H1 (cell line): ENCODE measurements around the gene SPTBN4. TPM values are rescaled to one million over a fixed set of nuclear protein-coding genes. Genes with fewer than 3 reads are reported as not detected.

Experiments used
- CTCF ChIA-PET: fragments of 300-600 bp; sonication (Branson Sonifier 250); formaldehyde crosslinking; loops from one replicate; lab custom pipeline; 2021; ENCODE audit not compliant: partially characterized antibody; lab: Charles Lee
- POLR2A ChIA-PET: fragments of 300-600 bp; sonication (Branson Sonifier 250); formaldehyde crosslinking; loops from one replicate; lab custom pipeline; 2021; ENCODE audit warnings: inconsistent platforms; ENCODE audit not compliant: partially characterized antibody; lab: Charles Lee
- DNase-seq, 2 experiments: peaks; one replicate each; pipeline versions ENCODE4 v3.0.0 to v3.0.0-alpha.2; 2010 to 2022; ENCODE audit warnings: low spot score in 2 of 2, low read depth in 1 of 2, mixed read lengths in 1 of 2
- FAIRE-seq: peaks from 2 replicates; lab custom pipeline; 2011; peaks lifted over from hg19 to GRCh38; lab: Jason Lieb, UNC
- H2AFZ ChIP-seq: 2 replicates; pipeline ENCODE4 v1.8.1; 2012; ENCODE audit warnings: low read length, inconsistent platforms
- H2AK5ac ChIP-seq: 2 replicates; pipeline ENCODE4 v1.6.1; 2013; ENCODE audit warnings: low read depth, low read length
- H2BK120ac ChIP-seq: replicated peaks from 2 replicates; pipeline ENCODE3; 2013; ENCODE audit warnings: low read depth, low read length, inconsistent platforms
- H2BK12ac ChIP-seq: 2 replicates; pipeline ENCODE4 v1.6.1; 2013; ENCODE audit warnings: low read depth, low read length
- H2BK15ac ChIP-seq: 2 replicates; pipeline ENCODE4 v1.6.1; 2013; ENCODE audit warnings: low read length
- H2BK20ac ChIP-seq: 2 replicates; pipeline ENCODE4 v1.6.1; 2013; ENCODE audit warnings: low read length
- H2BK5ac ChIP-seq: 2 replicates; pipeline ENCODE4 v1.6.1; 2013; ENCODE audit warnings: low read depth, low read length
- H3K14ac ChIP-seq: 2 replicates; pipeline ENCODE4 v1.6.1; 2013; ENCODE audit warnings: inconsistent platforms; ENCODE audit not compliant: insufficient read length
- H3K18ac ChIP-seq: 2 replicates; pipeline ENCODE4 v1.6.1; 2013; ENCODE audit warnings: low read length; ENCODE audit errors: extremely low read depth
- H3K23ac ChIP-seq: 2 replicates; pipeline ENCODE4 v1.6.1; 2013; ENCODE audit warnings: inconsistent platforms; ENCODE audit not compliant: insufficient read length
- H3K23me2 ChIP-seq: 2 replicates; pipeline ENCODE4 v1.6.1; 2013; ENCODE audit warnings: low read depth, low read length
- H3K27ac ChIP-seq: 2 replicates; pipeline ENCODE4 v1.6.1; 2011; ENCODE audit warnings: low read depth, low read length, inconsistent platforms
- H3K27me3 ChIP-seq, 4 experiments: replicated peaks in 1 of 4; 1 replicate in 1 of 4; 2 replicates in 3 of 4; pipeline versions ENCODE4 v1.6.1 to v1.8.1; 2011 to 2013; ENCODE audit warnings: low read length in 3 of 4, mild to moderate bottlenecking in 3 of 4, inconsistent platforms in 2 of 4, mixed read lengths in 2 of 4, moderate library complexity in 1 of 4; ENCODE audit not compliant: control insufficient read depth in 3 of 4, insufficient read depth in 3 of 4; ENCODE audit errors: extremely low read depth in 1 of 4
- H3K36me3 ChIP-seq, 4 experiments: 2 replicates each; pipeline versions ENCODE4 v1.6.1 to v1.8.1; 2011 to 2013; ENCODE audit warnings: mild to moderate bottlenecking in 4 of 4, low read length in 3 of 4, moderate library complexity in 2 of 4, control low read depth in 1 of 4, inconsistent platforms in 1 of 4; ENCODE audit not compliant: insufficient read depth in 4 of 4, control insufficient read depth in 2 of 4
- H3K4ac ChIP-seq: replicated peaks from 2 replicates; pipeline ENCODE3; 2013; ENCODE audit warnings: low read length, low read depth, mixed read lengths, inconsistent platforms; ENCODE audit not compliant: insufficient read length
- H3K4me1 ChIP-seq, 4 experiments: replicated peaks in 1 of 4; 1 replicate in 1 of 4; 2 replicates in 3 of 4; pipeline versions ENCODE4 v1.6.1 to v1.8.1; 2011 to 2013; ENCODE audit warnings: low read length in 3 of 4, inconsistent platforms in 2 of 4, mixed read lengths in 1 of 4; ENCODE audit not compliant: insufficient read depth in 4 of 4, control insufficient read depth in 3 of 4
- H3K4me2 ChIP-seq, 2 experiments: 2 replicates each; pipeline versions ENCODE4 v1.6.1 to v1.8.1; 2011 to 2013; ENCODE audit warnings: low read depth in 2 of 2, low read length in 2 of 2, control low read depth in 1 of 2, inconsistent platforms in 1 of 2, mild to moderate bottlenecking in 1 of 2; ENCODE audit not compliant: insufficient read depth in 1 of 2
- H3K4me3 ChIP-seq, 4 experiments: fragments of 200-600, 300-600 bp in 1 of 4; sonication (generic), shearing (Covaris generic), sonication (Bioruptor Twin) in 1 of 4; 2 replicates each; pipeline versions ENCODE4 v1.5.1 to v1.8.1; 2011 to 2016; ENCODE audit warnings: low read length in 4 of 4, low read depth in 3 of 4, control low read depth in 2 of 4, inconsistent platforms in 2 of 4, mild to moderate bottlenecking in 2 of 4, mixed read lengths in 1 of 4, moderate library complexity in 1 of 4; ENCODE audit not compliant: insufficient read depth in 2 of 4; ENCODE audit errors: extremely low read depth in 1 of 4
- H3K56ac ChIP-seq: replicated peaks from 2 replicates; pipeline ENCODE3; 2013; ENCODE audit warnings: low read depth, mild to moderate bottlenecking, mixed read lengths, low read length, inconsistent platforms; ENCODE audit not compliant: insufficient read length
- H3K79me1 ChIP-seq: 2 replicates; pipeline ENCODE4 v1.6.1; 2013; ENCODE audit warnings: low read depth, low read length, control low read depth
- H3K79me2 ChIP-seq, 2 experiments: 2 replicates each; pipeline versions ENCODE4 v1.6.1 to v1.8.1; 2012 to 2013; ENCODE audit warnings: low read length in 2 of 2, mild to moderate bottlenecking in 2 of 2, inconsistent platforms in 1 of 2; ENCODE audit not compliant: insufficient read depth in 2 of 2, control insufficient read depth in 1 of 2
- H3K9ac ChIP-seq, 4 experiments: replicated peaks in 1 of 4; 1 replicate in 1 of 4; 2 replicates in 3 of 4; pipeline versions ENCODE4 v1.6.1 to v1.8.1; 2011 to 2013; ENCODE audit warnings: low read depth in 3 of 4, low read length in 3 of 4, control low read depth in 2 of 4, mild to moderate bottlenecking in 2 of 4, moderate library complexity in 2 of 4, inconsistent platforms in 1 of 4; ENCODE audit errors: extremely low read depth in 1 of 4
- H3K9me3 ChIP-seq, 2 experiments: 2 replicates each; pipeline versions ENCODE4 v1.6.1 to v1.8.1; 2012 to 2013; ENCODE audit warnings: mild to moderate bottlenecking in 2 of 2, moderate library complexity in 2 of 2, control low read depth in 1 of 2, inconsistent platforms in 1 of 2, low read depth in 1 of 2, low read length in 1 of 2, mixed read lengths in 1 of 2; ENCODE audit not compliant: insufficient read depth in 2 of 2
- H4K20me1 ChIP-seq, 2 experiments: replicated peaks in 1 of 2; 2 replicates each; pipeline versions ENCODE3 to v1.8.1; 2011 to 2013; ENCODE audit warnings: inconsistent platforms in 2 of 2, low read length in 2 of 2, mild to moderate bottlenecking in 1 of 2; ENCODE audit not compliant: insufficient read depth in 2 of 2, control insufficient read depth in 1 of 2
- H4K5ac ChIP-seq: 2 replicates; pipeline ENCODE4 v1.6.1; 2013; ENCODE audit warnings: low read length, low read depth, mixed read lengths, inconsistent platforms; ENCODE audit not compliant: insufficient read length
- H4K8ac ChIP-seq: 2 replicates; pipeline ENCODE4 v1.8.0; 2013; ENCODE audit warnings: mild to moderate bottlenecking, moderate library complexity, low read length, inconsistent platforms; ENCODE audit not compliant: insufficient read depth; ENCODE audit errors: extremely low read depth
- H4K91ac ChIP-seq: replicated peaks from 2 replicates; pipeline ENCODE3; 2013; ENCODE audit warnings: low read length, mixed read lengths, inconsistent platforms; ENCODE audit not compliant: insufficient read length
- CBX8 ChIP-seq: fragments of 300-800, 300-1000 bp; sonication (generic); IDR thresholded peaks from 2 replicates; pipeline ENCODE4 v1.7.1; 2016; ENCODE audit warnings: low read depth, low read length, borderline replicate concordance
- GTF2F1 ChIP-seq: IDR thresholded peaks from 2 replicates; pipeline ENCODE4 v1.6.1; 2012; ENCODE audit warnings: low read depth, low read length, improper control_type of control experiment, borderline replicate concordance
- HDAC2 ChIP-seq, 2 experiments: fragments of 300-600 bp in 1 of 2; sonication (generic) in 1 of 2; IDR thresholded peaks; 2 replicates each; pipeline ENCODE4 v1.6.1; 2011 to 2012; ENCODE audit warnings: low read depth in 2 of 2, low read length in 2 of 2, mild to moderate bottlenecking in 2 of 2, moderate library complexity in 2 of 2, borderline replicate concordance in 1 of 2, inconsistent platforms in 1 of 2
- KDM4A ChIP-seq: IDR thresholded peaks from one replicate; pipeline ENCODE4 v1.7.1; 2012; ENCODE audit warnings: low read depth, mild to moderate bottlenecking, moderate library complexity, low read length, inconsistent platforms; ENCODE audit not compliant: severe bottlenecking
- NANOG ChIP-seq: IDR thresholded peaks from 2 replicates; pipeline ENCODE4 v1.6.1; 2011; ENCODE audit warnings: low read length, low read depth, mild to moderate bottlenecking, inconsistent platforms; ENCODE audit not compliant: insufficient read depth, poor library complexity, severe bottlenecking
- PHF8 ChIP-seq: fragments of 200-600 bp; sonication (generic); conservative IDR thresholded peaks from 2 replicates; pipeline ENCODE4 v1.7.1; 2012; ENCODE audit warnings: low read depth, mild to moderate bottlenecking, inconsistent platforms, low read length, moderate library complexity
- POLR2A ChIP-seq, 2 experiments: IDR thresholded peaks; 1 replicate in 1 of 2; 2 replicates in 1 of 2; pipeline ENCODE4 v1.6.1; 2011; ENCODE audit warnings: low read depth in 2 of 2, low read length in 2 of 2, mild to moderate bottlenecking in 2 of 2; ENCODE audit errors: control extremely low read depth in 1 of 2
- SRF ChIP-seq: IDR thresholded peaks from 2 replicates; pipeline ENCODE4 v1.6.1; 2011; ENCODE audit warnings: mild to moderate bottlenecking, low read depth, low read length, moderate library complexity
- TAF7 ChIP-seq: optimal IDR thresholded peaks from 2 replicates; pipeline ENCODE3; 2011; ENCODE audit warnings: low read depth, mild to moderate bottlenecking, inconsistent platforms, low read length, moderate library complexity, borderline replicate concordance
- USF2 ChIP-seq: IDR thresholded peaks from 2 replicates; pipeline ENCODE4 v1.6.1; 2011; ENCODE audit warnings: low read length, improper control_type of control experiment
- WGBS, 2 experiments: shearing (Covaris generic) in 1 of 2; methylation state at CpG; one replicate each; pipeline versions ENCODE4 v1.1.6 to v1.1.7; 2013 to 2015; ENCODE audit warnings: low lambda C conversion rate in 2 of 2, mixed read lengths in 2 of 2, inconsistent platforms in 1 of 2, low coverage in 1 of 2, missing lambda C conversion rate in 1 of 2; ENCODE audit not compliant: insufficient replicate concordance in 2 of 2, insufficient coverage in 1 of 2, insufficient read length in 1 of 2; ENCODE audit errors: extremely low coverage in 1 of 2, missing lambda C conversion rate in 1 of 2; 5-methylcytosine and 5-hydroxymethylcytosine counted together
- polyA plus RNA-seq, 7 experiments: library from polyadenylated mRNA; depleted of rRNA in 3 of 7; stranded (reverse) in 5 of 7; unstranded in 2 of 7; fragments of >200 nt in 5 of 7; fragments of 200-250 nt in 2 of 7; gene quantifications; 1 replicate in 5 of 7; 2 replicates in 1 of 7; 4 replicates in 1 of 7; pipeline versions ENCODE4 v1.2.1 to v1.2.3, GENCODE V29; 2011 to 2013; ENCODE audit warnings: missing spikeins in 2 of 7, mixed read lengths in 2 of 7
- total RNA-seq: library from RNA; stranded (reverse); fragmentation: NEBNext Ultra II Directional; extraction: Animal tissue kit (Norgen Biotek cat#: 25700); gene quantifications from 2 replicates; pipeline ENCODE4 v1.2.1, GENCODE V29; 2021
- TF ChIP-seq, protein P1 (sequence below): IDR thresholded peaks from 2 replicates; pipeline ENCODE4 v1.6.1; 2012; ENCODE audit warnings: inconsistent platforms

The SPTBN4 gene
- total and polyA plus RNA-seq, 2 of the 8 experiments (the other 6 are each of a cell fraction or from before 2014, with no cell fraction given) = 1.9 to 3.0 TPM

DNA sequence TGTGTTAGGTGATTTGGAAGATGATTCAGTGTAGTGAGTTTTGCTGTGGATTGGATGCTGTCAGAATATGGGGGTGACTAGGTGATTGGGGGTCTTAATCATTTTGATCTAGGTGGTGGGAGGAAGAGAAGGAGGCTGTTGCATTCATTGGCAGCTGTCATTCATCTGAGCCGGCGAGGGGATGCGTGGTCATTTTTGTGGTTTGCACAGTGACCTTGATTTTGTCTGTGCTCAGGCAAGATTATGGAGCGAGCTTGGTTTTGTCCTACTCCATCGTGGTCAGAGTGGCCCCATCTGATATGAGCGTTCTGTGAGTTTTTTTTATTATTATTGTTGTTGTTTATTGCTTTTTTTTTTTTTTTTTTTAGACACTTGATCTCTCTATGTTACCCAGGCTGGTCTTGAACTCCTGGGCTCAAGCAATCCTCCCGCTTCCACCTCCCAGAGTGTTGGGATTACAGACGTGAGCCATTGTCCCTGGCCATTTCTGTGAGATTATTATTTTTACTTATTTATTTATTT, 42.0 kb downstream of the SPTBN4 start:
- no peak for DNase-seq
- Histone ChIP-seq H3K23ac (no peak overlapping the region), H3K36me3 (peaks cover 0 to 4% (median 0%) of the 10 kb centered on the region in 4 experiments; a peak in 1 of 8 replicates), H3K4me3 (no peak overlapping the region), H4K91ac (no peak overlapping the region), H4K8ac (no peak overlapping the region), H3K18ac (no peak overlapping the region), H3K4ac (no peak overlapping the region), H3K27ac (no peak overlapping the region), H3K27me3 (peaks cover 24 to 35% (median 31%) of the 10 kb centered on the region in 4 experiments), H2AFZ (no peak overlapping the region), H3K56ac (no peak overlapping the region), H3K23me2 (peaks cover 8% of the 10 kb centered on the region), H3K79me1 (no peaks in the 10 kb centered on the region), H3K79me2 (no peaks in the 10 kb centered on the region), H4K5ac (no peak overlapping the region), H2BK5ac (no peak overlapping the region), H3K9me3 (peaks cover 0 to 5% of the 10 kb centered on the region in 2 experiments; a peak in 2 of 4 replicates), H3K4me2 (no peak overlapping the region), H2BK120ac (no peak overlapping the region), H3K14ac (no peak overlapping the region), H2BK12ac (no peak overlapping the region), H2BK15ac (no peak overlapping the region), H3K9ac (no peak overlapping the region), H2AK5ac (no peak overlapping the region), H2BK20ac (no peak overlapping the region), H4K20me1 (peaks cover 0 to 5% of the 10 kb centered on the region in 2 experiments), H3K4me1 (peaks cover 0 to 4% (median 2%) of the 10 kb centered on the region in 4 experiments; a peak in 2 of 7 replicates)
- ChIA-PET POLR2A (no interaction called here), CTCF (interaction anchor here (0.6 kb wide), 1 partner anchor 76 kb away, joined by 3 read pairs; no protein-coding TSS in a partner anchor)
- FAIRE-seq = no peak
- 82% methylated on average over 8 of the region's 8 CpGs; no CpG with 5 or more reads in 1 of the 2 experiments for WGBS, 2 experiments
- TF ChIP-seq TAF7 (no peak), CBX8 (no peak), SRF (no peak), POLR2A (IDR thresholded peaks at IDR 0.05; ENCODE audit: control extremely low read depth in 1 of 2, low read depth in 2 of 2, low read length in 2 of 2) (no peak), GTF2F1 (no peak), PHF8 (no peak), HDAC2 (IDR thresholded peaks at IDR 0.05; ENCODE audit: borderline replicate concordance in 1 of 2, low read depth in 2 of 2, low read length in 2 of 2) (no peak), NANOG (no peak), KDM4A (no peak), USF2 (no peak)
- TF ChIP-seq, protein P1, sequence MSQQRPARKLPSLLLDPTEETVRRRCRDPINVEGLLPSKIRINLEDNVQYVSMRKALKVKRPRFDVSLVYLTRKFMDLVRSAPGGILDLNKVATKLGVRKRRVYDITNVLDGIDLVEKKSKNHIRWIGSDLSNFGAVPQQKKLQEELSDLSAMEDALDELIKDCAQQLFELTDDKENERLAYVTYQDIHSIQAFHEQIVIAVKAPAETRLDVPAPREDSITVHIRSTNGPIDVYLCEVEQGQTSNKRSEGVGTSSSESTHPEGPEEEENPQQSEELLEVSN = no peak
